Upper lobe of left lung (tissue), 4 donors: ENCODE results near the gene GNAO1.

Source experiments
- CTCF ChIP-seq, 6 experiments: fragments of 450-650 bp in 4 of 6; fragments of 200-600 bp in 2 of 6; sonication (generic) in 2 of 6; IDR thresholded peaks; one replicate each; pipeline ENCODE4 v1.5.1; 2016 to 2019; ENCODE audit warnings: antibody characterized with exemption in 6 of 6
- EP300 ChIP-seq, 4 donors: sonication (generic); formaldehyde crosslinking; IDR thresholded peaks; one replicate each; pipeline ENCODE4 v1.5.1; 2017; ENCODE audit warnings: antibody characterized with exemption in 4 of 4, control low read depth in 2 of 4

GRCh38 chr16:56328276-56329022 is 137.2 kb downstream of the GNAO1 start:
- TF ChIP-seq CTCF (IDR thresholded peaks at IDR 0.05) (no peak), EP300 (IDR thresholded peaks at IDR 0.05) (no peak)
